Measurements from ENCODE around the gene IFT52.

IFT52 gene

GRCh38 chr20:43695571-43695970 lies 104.8 kb downstream of the IFT52 start:
- no peak for DNase-seq
